ENCODE measurements around the gene BPIFB3.

DNA sequence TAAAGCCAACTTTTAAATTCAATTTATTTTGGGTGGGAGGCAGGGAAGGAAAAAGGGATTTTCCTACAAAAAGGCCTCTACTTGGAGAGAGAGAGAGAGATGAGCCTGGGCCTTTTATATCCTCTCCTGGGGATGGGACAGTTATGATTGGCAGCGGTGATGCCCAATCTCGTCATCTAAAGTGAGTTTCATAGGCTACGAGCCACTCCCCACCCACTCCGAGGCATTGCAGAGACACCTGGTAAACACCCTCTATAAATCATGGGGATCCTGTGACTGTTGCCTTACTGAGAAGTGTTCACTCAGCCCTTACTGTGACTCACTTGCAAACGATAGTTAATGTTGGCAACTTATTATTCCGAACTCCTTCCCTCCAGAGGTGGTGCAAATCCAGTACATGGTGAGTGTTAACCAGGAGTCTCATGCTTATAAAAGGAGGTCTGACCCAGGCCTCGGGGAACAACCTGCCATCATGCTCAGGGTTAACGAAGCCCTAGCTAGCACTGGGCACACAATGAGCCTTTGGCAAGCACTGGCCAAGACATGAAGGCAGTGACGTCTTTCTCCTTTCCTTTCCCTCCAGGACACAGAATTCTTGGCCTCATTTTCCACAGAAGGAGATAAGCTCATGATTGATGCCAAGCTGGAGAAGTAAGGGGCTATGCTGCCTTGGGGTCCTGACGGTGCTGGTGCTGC is 46.3 kb downstream of the BPIFB3 start:
- TF ChIP-seq, protein P1, sequence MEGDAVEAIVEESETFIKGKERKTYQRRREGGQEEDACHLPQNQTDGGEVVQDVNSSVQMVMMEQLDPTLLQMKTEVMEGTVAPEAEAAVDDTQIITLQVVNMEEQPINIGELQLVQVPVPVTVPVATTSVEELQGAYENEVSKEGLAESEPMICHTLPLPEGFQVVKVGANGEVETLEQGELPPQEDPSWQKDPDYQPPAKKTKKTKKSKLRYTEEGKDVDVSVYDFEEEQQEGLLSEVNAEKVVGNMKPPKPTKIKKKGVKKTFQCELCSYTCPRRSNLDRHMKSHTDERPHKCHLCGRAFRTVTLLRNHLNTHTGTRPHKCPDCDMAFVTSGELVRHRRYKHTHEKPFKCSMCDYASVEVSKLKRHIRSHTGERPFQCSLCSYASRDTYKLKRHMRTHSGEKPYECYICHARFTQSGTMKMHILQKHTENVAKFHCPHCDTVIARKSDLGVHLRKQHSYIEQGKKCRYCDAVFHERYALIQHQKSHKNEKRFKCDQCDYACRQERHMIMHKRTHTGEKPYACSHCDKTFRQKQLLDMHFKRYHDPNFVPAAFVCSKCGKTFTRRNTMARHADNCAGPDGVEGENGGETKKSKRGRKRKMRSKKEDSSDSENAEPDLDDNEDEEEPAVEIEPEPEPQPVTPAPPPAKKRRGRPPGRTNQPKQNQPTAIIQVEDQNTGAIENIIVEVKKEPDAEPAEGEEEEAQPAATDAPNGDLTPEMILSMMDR (IDR thresholded peaks at IDR 0.05): no peak
- TF ChIP-seq POLR2A (IDR thresholded peaks at IDR 0.05) (no peak), POLR2AphosphoS5 (IDR thresholded peaks at IDR 0.05; ENCODE audit: insufficient read depth in 1 of 2, low read depth in 1 of 2) (no peak)

All from vagina (tissue), 2 donors.